ENCODE measurements around the gene EYA2. TPM values are rescaled to one million over a fixed set of nuclear protein-coding genes. Genes with fewer than 3 reads are reported as not detected.

The EYA2 gene
- total RNA-seq, 1 donor from 2014 or later = 0.94 TPM

- DNase-seq = no peak
These were observed 114.3 kb downstream of the EYA2 start for GRCh38 chr20:47008842-47009518.

- DNase-seq = no peak
These were observed 115.1 kb downstream of the EYA2 start for GRCh38 chr20:47009784-47010183.

GRCh38 chr20:47011984-47012383 lies 117.3 kb downstream of the EYA2 start:
- DNase-seq = no peak

- no peak for DNase-seq
These were observed 119.0 kb downstream of the EYA2 start for GRCh38 chr20:47013606-47014005.

- no peak for DNase-seq
These were observed 121.5 kb downstream of the EYA2 start for GRCh38 chr20:47016068-47016664.

- DNase-seq = no peak
These were observed 123.7 kb downstream of the EYA2 start for GRCh38 chr20:47018381-47018780.

GRCh38 chr20:47019121-47019824 lies 124.6 kb downstream of the EYA2 start:
- DNase-seq = no peak

GRCh38 chr20:47020231-47020630 lies 125.6 kb downstream of the EYA2 start:
- DNase-seq = no peak

- DNase-seq = no peak
These were observed 127.2 kb downstream of the EYA2 start for GRCh38 chr20:47021850-47022249.

GRCh38 chr20:47024461-47024937 lies 129.9 kb downstream of the EYA2 start:
- DNase-seq = no peak

- DNase-seq = no peak
These were observed 132.4 kb downstream of the EYA2 start for GRCh38 chr20:47027042-47027441.

GRCh38 chr20:47027456-47027855 lies 132.8 kb downstream of the EYA2 start:
- no peak for DNase-seq

GRCh38 chr20:47028487-47028886 lies 133.8 kb downstream of the EYA2 start:
- no peak for DNase-seq

GRCh38 chr20:47029845-47030244 lies 135.2 kb downstream of the EYA2 start:
- DNase-seq = no peak

GRCh38 chr20:47030271-47030810 lies 135.7 kb downstream of the EYA2 start:
- no peak for DNase-seq

GRCh38 chr20:47031004-47031403 lies 136.4 kb downstream of the EYA2 start:
- no peak for DNase-seq

- no peak for DNase-seq
These were observed 137.2 kb downstream of the EYA2 start for GRCh38 chr20:47031821-47032220.

- DNase-seq = no peak
These were observed 138.4 kb downstream of the EYA2 start for GRCh38 chr20:47032933-47033578.

GRCh38 chr20:47033665-47034064 lies 139.0 kb downstream of the EYA2 start:
- DNase-seq = no peak

GRCh38 chr20:47035026-47035590 lies 140.5 kb downstream of the EYA2 start:
- DNase-seq = no peak

- DNase-seq = no peak
These were observed 141.6 kb downstream of the EYA2 start for GRCh38 chr20:47036091-47036870.
